Coronary artery (tissue), 2 donors: Measurements from ENCODE around the gene OPA3.

Experiments
- DNase-seq: peaks from one replicate; pipeline ENCODE4 v3.0.0-alpha.2; 2017; ENCODE audit warnings: low spot score
- H3K27ac ChIP-seq, 2 donors: fragments of 200-600 bp; sonication (generic); one replicate each; pipeline ENCODE4 v1.5.1; 2016 to 2019
- H3K4me3 ChIP-seq: fragments of 200-600 bp; sonication (generic); 2 replicates; pipeline ENCODE4 v1.5.1; 2016; ENCODE audit warnings: mild to moderate bottlenecking, moderate library complexity
- CTCF ChIP-seq: fragments of 200-600 bp; sonication (generic); IDR thresholded peaks from one replicate; pipeline ENCODE4 v1.5.1; 2019; ENCODE audit warnings: antibody characterized with exemption

The OPA3 gene

GRCh38 chr19:45518469-45518826 is 66.2 kb downstream of the OPA3 start:
- Histone ChIP-seq H3K27ac (no peak overlapping the region), H3K4me3 (no peak overlapping the region)
- no peak for TF ChIP-seq CTCF
- DNase-seq, result no peak

DNA sequence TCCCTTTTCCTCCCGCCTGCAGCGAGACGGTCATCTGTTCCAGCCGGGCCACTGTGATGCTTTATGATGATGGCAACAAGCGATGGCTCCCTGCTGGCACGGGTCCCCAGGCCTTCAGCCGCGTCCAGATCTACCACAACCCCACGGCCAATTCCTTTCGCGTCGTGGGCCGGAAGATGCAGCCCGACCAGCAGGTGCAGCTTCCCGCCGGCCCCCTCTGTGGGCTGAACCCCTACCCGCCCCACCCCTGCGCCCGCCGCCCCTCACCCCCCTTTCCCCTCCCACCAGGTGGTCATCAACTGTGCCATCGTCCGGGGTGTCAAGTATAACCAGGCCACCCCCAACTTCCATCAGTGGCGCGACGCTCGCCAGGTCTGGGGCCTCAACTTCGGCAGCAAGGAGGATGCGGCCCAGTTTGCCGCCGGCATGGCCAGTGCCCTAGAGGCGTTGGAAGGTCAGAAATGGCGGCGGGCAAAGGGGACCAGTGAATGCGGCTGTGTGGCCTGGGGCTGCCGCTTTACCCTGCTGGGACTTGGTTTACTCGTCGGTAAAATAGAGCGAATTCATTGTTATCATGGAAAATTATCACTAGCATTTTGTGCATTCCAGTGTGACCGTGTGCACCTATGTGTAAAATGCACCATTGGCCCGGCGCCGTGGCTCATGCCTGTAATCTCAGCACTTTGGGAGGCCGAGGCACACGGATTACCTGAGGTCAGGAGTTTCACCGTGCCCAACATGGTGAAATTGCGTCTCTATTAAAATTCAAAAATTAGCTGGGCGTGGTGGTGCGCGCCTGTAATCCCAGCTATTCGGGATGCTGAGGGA is 66.7 kb downstream of the OPA3 start:
- DNase-seq, result no peak
- no peak overlapping the region for H3K4me3 ChIP-seq
- no peak for TF ChIP-seq CTCF
- H3K27ac ChIP-seq, result no peak overlapping the region

DNA sequence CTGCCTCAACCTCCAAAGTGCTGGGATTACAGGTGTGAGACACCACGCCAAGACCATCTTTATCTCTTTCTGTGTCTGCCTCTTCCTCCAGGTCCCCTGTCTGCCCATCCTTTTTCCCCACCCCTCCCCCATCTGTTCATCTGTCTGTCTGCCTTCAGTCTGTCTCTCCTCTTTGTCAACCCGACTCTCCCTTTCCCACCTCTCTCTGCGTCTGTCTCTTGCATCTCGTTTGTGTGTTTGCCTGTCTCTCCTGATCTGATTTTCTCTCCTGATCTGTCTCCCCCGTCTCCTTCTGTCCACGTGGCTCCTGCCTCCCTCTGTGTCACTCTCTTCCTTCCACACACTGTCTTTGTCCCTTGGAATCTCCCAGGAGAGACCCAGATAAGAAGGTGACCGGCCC is 67.4 kb downstream of the OPA3 start:
- Histone ChIP-seq H3K4me3 (no peak overlapping the region), H3K27ac (no peak overlapping the region)
- no peak for DNase-seq
- no peak for TF ChIP-seq CTCF

GRCh38 chr19:45515807-45516401 is 68.7 kb downstream of the OPA3 start:
- Histone ChIP-seq H3K4me3 (no peak overlapping the region), H3K27ac (peak overlapping the region in 1 of 2 donors; percentile 83)
- TF ChIP-seq CTCF, result no peak
- DNase-seq, result no peak

DNA sequence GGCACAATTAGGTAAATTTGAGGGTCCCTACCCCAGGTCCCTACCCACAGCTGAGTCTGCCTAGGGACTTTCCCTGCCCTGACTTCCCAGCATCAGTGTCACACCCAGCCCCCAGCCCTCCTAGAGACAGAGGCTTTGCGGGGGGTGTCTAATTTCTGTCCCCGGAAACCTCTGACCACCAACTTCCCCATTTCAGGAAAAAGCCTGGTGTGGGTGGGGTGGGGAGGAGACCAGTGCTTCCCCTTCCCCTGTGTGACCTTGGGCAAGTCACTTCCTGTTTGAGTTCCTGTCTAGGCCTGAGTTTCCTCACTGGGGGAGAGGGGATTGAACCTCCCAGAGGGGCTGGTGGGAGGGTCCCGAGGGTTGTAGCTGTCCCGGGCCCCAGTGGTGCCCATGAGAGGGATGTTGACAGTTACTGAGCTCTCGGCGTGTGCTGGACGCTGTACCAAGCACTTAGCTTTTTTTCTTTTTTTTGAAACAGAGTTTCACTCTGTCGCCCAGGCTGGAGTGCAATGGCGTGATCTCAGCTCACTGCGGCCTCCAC is 69.4 kb downstream of the OPA3 start:
- no peak for DNase-seq
- Histone ChIP-seq H3K4me3 (peak overlapping the region; percentile 49), H3K27ac (peak overlapping the region in 1 of 2 donors; percentile 83)
- TF ChIP-seq CTCF, result no peak

DNA sequence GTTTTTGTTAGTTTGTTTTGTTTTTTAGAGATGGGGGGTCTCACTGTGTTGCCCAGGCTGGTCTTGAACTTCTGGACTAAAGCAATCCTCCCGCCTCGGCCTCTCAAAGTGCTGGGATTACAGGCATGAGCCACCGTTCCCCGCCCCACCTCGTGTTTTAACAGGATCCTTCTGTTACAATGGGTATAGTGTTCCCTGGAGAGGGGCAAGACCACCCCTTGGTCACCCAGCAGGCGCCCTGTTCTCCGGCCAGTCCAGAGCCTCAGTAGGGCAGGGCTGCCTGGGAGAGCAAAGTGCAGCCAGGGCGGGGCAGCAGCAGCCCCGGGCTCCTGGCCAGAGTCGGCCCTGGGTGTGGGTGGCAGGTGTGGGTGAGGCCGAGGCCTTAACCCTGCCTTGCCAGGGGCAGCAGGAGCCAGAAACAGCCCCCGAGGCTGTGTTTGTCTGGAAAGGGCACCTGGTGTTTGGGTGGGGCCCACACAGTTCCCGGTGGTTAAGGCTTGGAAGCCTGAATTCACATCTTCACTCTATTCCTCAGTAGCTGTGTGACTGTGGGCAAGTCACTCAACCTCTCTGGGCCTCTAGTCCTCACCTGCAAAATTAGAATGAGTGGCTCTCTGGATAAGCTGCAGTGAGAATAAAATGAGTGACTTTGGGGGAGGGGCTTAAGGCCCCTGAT is 70.1 kb downstream of the OPA3 start:
- Histone ChIP-seq H3K4me3 (peak overlapping the region; percentile 49), H3K27ac (peak overlapping the region; percentile 4 to 83)
- DNase-seq, result no peak
- TF ChIP-seq CTCF, result no peak
